GM12878 (cell line): ENCODE measurements around the gene NAXE. TPM values are rescaled to one million over a fixed set of nuclear protein-coding genes. Genes with fewer than 3 reads are reported as not detected.

Experiments used
- BACH1 ChIP-seq: fragments of 450-650 bp; IDR thresholded peaks from 2 replicates; pipeline ENCODE4 v1.6.1; 2017; ENCODE audit warnings: mild to moderate bottlenecking, borderline replicate concordance
- EP300 ChIP-seq, 2 experiments: fragments of 150-350 bp in 1 of 2; IDR thresholded peaks; 2 replicates each; pipeline ENCODE4 v1.6.1; 2011 to 2012; ENCODE audit warnings: low read depth in 2 of 2, low read length in 2 of 2, borderline replicate concordance in 1 of 2, improper control_type of control experiment in 1 of 2, inconsistent platforms in 1 of 2; ENCODE audit not compliant: control insufficient read depth in 1 of 2
- FOXK2 ChIP-seq: fragments of 450-650 bp; IDR thresholded peaks from 2 replicates; pipeline ENCODE4 v1.6.1; 2017; ENCODE audit warnings: mild to moderate bottlenecking, moderate library complexity
- KDM1A ChIP-seq: fragments of 200-600 bp; sonication (generic); IDR thresholded peaks from 2 replicates; pipeline ENCODE4 v1.6.1; 2016; ENCODE audit warnings: borderline replicate concordance
- KLF5 ChIP-seq: fragments of 450-650 bp; IDR thresholded peaks from 2 replicates; pipeline ENCODE4 v1.6.1; 2014; ENCODE audit warnings: mild to moderate bottlenecking; ENCODE audit not compliant: partially characterized antibody
- MTA2 ChIP-seq: fragments of 450-650 bp; IDR thresholded peaks from 2 replicates; pipeline ENCODE4 v1.6.1; 2016; ENCODE audit warnings: low read depth, mild to moderate bottlenecking, moderate library complexity
- MYC ChIP-seq: IDR thresholded peaks from 2 replicates; pipeline ENCODE4 v1.6.1; 2011; ENCODE audit warnings: mild to moderate bottlenecking, low read length, moderate library complexity, inconsistent platforms; ENCODE audit not compliant: insufficient read depth, insufficient replicate concordance, insufficient read length, severe bottlenecking
- NFYA ChIP-seq: IDR thresholded peaks from 2 replicates; pipeline ENCODE4 v1.6.1; 2011; ENCODE audit warnings: low read depth, mild to moderate bottlenecking, low read length, improper control_type of control experiment, borderline replicate concordance
- PAX8 ChIP-seq: fragments of 450-650 bp; IDR thresholded peaks from 2 replicates; pipeline ENCODE4 v1.6.1; 2017; ENCODE audit warnings: mild to moderate bottlenecking, moderate library complexity
- PRDM15 ChIP-seq: fragments of 450-650 bp; formaldehyde crosslinking; IDR thresholded peaks from 2 replicates; pipeline ENCODE4 v1.4.0; 2020; ENCODE audit warnings: mild to moderate bottlenecking, moderate library complexity
- RUNX3 ChIP-seq: IDR thresholded peaks from 2 replicates; pipeline ENCODE4 v1.6.1; 2012; ENCODE audit warnings: low read length, inconsistent platforms
- SP1 ChIP-seq: IDR thresholded peaks from one replicate; pipeline ENCODE4 v1.6.1; 2011; ENCODE audit warnings: low read depth, low read length
- STAT1 ChIP-seq: fragments of 450-650 bp; conservative IDR thresholded peaks from 2 replicates; pipeline ENCODE4 v1.6.1; 2014; ENCODE audit warnings: antibody characterized with exemption, mild to moderate bottlenecking
- polyA plus RNA-seq, 11 experiments: library from polyadenylated mRNA; depleted of rRNA in 4 of 11; unstranded in 6 of 11; stranded (reverse) in 5 of 11; fragments of >200 nt; fragmentation: Nextera tagmentation in 4 of 11; fragmentation: Illumina TruSeq in 1 of 11; extraction: Ambion mirVana in 4 of 11; extraction: Trizol in 1 of 11; gene quantifications; 1 replicate in 1 of 11; 2 replicates in 10 of 11; pipeline versions ENCODE4 v1.2.1 to v1.2.3, GENCODE V29; 2011 to 2016; ENCODE audit warnings: inconsistent platforms in 2 of 11, missing spikeins in 2 of 11, low read depth in 1 of 11
- total RNA-seq, 4 experiments: library from RNA; depleted of rRNA in 3 of 4; stranded (reverse); fragments of >200 nt in 3 of 4; fragmentation: Illumina TruSeq in 1 of 4; extraction: Trizol in 1 of 4; gene quantifications; 2 replicates each; pipeline versions ENCODE4 v1.2.1 to v1.2.3, GENCODE V29; 2013 to 2021
- TF ChIP-seq, protein P1 (sequence below): IDR thresholded peaks from 2 replicates; pipeline ENCODE4 v1.6.1; 2012; ENCODE audit warnings: low read depth, low read length, improper control_type of control experiment
- TF ChIP-seq, protein P2 (sequence below): fragments of 450-650 bp; IDR thresholded peaks from 2 replicates; pipeline ENCODE4 v1.6.1; 2016; ENCODE audit warnings: mild to moderate bottlenecking, moderate library complexity, borderline replicate concordance
- TF ChIP-seq, protein P3 (sequence below): fragments of 450-650 bp; IDR thresholded peaks from 2 replicates; pipeline ENCODE4 v1.6.1; 2017; ENCODE audit warnings: mild to moderate bottlenecking

Gene NAXE
- total and polyA plus RNA-seq, 10 of the 15 experiments (the other 5 are each of a cell fraction or from before 2014, with no cell fraction given): 17.8 to 93.3 (median 68.8) TPM

DNA sequence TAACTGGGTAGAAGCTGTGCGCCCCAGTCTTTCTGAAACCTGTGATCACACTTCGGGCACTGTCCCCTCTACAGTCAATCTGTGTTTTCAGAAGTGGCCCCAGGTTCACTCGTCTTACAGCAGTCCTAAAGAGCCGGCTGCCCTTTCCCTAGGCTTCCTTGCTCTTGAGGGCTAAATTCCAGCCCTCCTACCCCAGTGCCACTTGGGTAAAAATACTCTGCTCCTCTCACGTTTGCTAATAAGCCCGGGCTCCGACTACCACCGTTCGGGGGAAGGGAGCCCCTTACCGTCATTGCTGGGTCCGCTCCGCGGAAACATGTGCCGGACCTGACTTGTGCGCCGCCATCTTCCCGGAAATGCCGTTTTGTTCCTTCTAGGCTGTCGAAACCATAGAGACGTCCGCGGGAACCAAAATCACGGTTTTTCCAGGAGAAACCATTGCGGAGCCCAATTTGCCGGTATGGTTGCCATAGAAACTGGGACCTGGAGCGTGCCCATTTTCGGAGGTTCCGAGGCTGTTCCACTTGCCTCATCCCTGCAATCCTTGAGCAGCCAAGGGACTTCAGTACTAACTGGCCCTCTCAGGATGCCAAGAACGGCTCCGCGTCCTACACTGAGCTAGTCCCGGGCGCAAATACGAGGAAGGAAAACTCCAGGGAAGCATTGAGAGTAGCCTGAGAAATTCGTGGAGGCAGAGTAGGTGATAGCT lies 9.7 kb downstream of the NAXE start, which contains the start of gene GPATCH4 (continued):
- TF ChIP-seq RUNX3 (peak; percentile 51; the same call in 1 of the 2 replicates), KDM1A (no peak), NFYA (no peak), FOXK2 (no peak), PAX8 (no peak), STAT1 (no peak), MTA2 (no peak), SP1 (no peak), EP300 (IDR thresholded peaks at IDR 0.05; ENCODE audit: borderline replicate concordance in 1 of 2, control insufficient read depth in 1 of 2, low read depth in 2 of 2, low read length in 2 of 2) (0 out of 4 replicates have a peak, but pooled peaks of 1 of the 2 experiments have one; percentile 13), BACH1 (no peak), KLF5 (no peak), MYC (peak; percentile 80), PRDM15 (CRISPR knock-in tag) (no peak)
- TF ChIP-seq, protein P1, sequence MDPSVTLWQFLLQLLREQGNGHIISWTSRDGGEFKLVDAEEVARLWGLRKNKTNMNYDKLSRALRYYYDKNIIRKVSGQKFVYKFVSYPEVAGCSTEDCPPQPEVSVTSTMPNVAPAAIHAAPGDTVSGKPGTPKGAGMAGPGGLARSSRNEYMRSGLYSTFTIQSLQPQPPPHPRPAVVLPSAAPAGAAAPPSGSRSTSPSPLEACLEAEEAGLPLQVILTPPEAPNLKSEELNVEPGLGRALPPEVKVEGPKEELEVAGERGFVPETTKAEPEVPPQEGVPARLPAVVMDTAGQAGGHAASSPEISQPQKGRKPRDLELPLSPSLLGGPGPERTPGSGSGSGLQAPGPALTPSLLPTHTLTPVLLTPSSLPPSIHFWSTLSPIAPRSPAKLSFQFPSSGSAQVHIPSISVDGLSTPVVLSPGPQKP: peak; percentile 38; the same call in 1 of the 2 replicates
- TF ChIP-seq, protein P2, sequence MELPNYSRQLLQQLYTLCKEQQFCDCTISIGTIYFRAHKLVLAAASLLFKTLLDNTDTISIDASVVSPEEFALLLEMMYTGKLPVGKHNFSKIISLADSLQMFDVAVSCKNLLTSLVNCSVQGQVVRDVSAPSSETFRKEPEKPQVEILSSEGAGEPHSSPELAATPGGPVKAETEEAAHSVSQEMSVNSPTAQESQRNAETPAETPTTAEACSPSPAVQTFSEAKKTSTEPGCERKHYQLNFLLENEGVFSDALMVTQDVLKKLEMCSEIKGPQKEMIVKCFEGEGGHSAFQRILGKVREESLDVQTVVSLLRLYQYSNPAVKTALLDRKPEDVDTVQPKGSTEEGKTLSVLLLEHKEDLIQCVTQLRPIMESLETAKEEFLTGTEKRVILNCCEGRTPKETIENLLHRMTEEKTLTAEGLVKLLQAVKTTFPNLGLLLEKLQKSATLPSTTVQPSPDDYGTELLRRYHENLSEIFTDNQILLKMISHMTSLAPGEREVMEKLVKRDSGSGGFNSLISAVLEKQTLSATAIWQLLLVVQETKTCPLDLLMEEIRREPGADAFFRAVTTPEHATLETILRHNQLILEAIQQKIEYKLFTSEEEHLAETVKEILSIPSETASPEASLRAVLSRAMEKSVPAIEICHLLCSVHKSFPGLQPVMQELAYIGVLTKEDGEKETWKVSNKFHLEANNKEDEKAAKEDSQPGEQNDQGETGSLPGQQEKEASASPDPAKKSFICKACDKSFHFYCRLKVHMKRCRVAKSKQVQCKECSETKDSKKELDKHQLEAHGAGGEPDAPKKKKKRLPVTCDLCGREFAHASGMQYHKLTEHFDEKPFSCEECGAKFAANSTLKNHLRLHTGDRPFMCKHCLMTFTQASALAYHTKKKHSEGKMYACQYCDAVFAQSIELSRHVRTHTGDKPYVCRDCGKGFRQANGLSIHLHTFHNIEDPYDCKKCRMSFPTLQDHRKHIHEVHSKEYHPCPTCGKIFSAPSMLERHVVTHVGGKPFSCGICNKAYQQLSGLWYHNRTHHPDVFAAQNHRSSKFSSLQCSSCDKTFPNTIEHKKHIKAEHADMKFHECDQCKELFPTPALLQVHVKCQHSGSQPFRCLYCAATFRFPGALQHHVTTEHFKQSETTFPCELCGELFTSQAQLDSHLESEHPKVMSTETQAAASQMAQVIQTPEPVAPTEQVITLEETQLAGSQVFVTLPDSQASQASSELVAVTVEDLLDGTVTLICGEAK: peak; percentile 89
- TF ChIP-seq, protein P3, sequence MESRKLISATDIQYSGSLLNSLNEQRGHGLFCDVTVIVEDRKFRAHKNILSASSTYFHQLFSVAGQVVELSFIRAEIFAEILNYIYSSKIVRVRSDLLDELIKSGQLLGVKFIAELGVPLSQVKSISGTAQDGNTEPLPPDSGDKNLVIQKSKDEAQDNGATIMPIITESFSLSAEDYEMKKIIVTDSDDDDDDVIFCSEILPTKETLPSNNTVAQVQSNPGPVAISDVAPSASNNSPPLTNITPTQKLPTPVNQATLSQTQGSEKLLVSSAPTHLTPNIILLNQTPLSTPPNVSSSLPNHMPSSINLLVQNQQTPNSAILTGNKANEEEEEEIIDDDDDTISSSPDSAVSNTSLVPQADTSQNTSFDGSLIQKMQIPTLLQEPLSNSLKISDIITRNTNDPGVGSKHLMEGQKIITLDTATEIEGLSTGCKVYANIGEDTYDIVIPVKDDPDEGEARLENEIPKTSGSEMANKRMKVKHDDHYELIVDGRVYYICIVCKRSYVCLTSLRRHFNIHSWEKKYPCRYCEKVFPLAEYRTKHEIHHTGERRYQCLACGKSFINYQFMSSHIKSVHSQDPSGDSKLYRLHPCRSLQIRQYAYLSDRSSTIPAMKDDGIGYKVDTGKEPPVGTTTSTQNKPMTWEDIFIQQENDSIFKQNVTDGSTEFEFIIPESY: no peak
